HG03103 (cell line): ENCODE measurements around the gene SLC38A1.

ENCODE experiments used
- ATAC-seq: cut with Tn5 transposase; IDR thresholded peaks from one replicate; pipeline ENCODE4 v1.9.1; 2021; ENCODE audit warnings: low read depth; ENCODE audit not compliant: unreplicated experiment

The SLC38A1 gene

GRCh38 chr12:46234000-46234399 lies 34.8 kb downstream of the SLC38A1 start:
- ATAC-seq: no peak

GRCh38 chr12:46233423-46233822 lies 35.4 kb downstream of the SLC38A1 start:
- no peak for ATAC-seq

- no peak for ATAC-seq
Measured at GRCh38 chr12:46230983-46231382, 37.9 kb downstream of the SLC38A1 start.

- no peak for ATAC-seq
Measured at GRCh38 chr12:46230306-46230705, 38.5 kb downstream of the SLC38A1 start.

- ATAC-seq: no peak
Measured at GRCh38 chr12:46227616-46228015, 41.2 kb downstream of the SLC38A1 start.

DNA sequence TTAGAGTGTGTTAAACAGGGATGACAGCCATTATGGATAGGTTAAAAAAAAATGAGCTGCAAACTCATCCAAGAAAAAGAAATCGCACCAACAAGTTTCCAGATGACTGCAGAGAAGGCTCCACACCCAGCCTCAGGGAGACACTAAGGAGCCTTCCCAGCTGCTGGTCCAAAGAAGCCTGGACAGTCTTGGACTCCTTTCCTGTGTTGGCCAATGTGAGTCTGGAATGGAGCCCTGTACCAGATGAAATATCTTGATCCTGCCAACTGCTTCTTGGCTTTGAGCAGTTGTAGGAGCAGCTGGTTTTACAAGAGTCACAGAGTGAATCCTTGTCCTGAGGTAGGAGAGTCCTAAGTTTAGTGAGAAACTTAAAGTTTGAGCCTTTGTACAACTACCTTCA lies 44.5 kb downstream of the SLC38A1 start:
- no peak for ATAC-seq

GRCh38 chr12:46223047-46223446 lies 45.8 kb downstream of the SLC38A1 start:
- ATAC-seq: no peak

GRCh38 chr12:46222636-46223035 lies 46.2 kb downstream of the SLC38A1 start:
- ATAC-seq: no peak

- ATAC-seq: no peak
Measured at GRCh38 chr12:46221255-46222128, 47.4 kb downstream of the SLC38A1 start.

- no peak for ATAC-seq
Measured at GRCh38 chr12:46219877-46220655, 48.8 kb downstream of the SLC38A1 start.

DNA sequence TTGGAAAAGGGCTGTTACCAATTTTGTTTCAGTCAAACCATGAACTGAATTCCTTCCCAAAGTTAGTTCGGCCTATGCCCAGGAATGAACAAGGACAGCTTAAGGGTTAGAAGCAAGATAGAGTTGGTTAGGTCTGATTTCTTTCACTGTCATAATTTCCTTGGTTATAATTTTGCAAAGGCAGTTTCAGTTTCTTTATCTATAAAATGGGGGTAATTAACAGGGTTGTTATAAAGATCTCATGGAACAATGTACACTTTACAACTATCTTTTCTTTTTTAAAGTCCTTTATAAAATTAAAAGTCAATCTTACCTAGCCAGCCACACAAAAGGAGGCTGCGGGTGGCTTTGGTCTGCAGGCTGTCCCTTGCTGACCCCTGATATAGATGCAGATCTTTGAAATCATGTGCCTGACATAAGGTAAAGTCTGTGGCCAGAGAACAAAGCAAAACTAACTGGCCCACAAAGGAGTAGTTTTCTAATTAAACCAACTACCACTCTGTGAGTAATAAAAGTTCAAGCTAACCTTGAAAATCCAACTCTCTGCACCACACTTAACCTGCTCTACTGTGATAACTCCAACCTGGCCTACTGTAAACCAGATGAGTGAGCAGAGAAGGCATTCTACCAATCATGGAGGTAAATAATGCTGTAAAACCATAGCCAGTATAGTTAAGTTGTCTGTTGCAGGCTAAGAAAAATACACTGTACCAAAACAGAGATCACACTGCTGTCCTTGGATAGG lies 49.5 kb downstream of the SLC38A1 start:
- no peak for ATAC-seq

DNA sequence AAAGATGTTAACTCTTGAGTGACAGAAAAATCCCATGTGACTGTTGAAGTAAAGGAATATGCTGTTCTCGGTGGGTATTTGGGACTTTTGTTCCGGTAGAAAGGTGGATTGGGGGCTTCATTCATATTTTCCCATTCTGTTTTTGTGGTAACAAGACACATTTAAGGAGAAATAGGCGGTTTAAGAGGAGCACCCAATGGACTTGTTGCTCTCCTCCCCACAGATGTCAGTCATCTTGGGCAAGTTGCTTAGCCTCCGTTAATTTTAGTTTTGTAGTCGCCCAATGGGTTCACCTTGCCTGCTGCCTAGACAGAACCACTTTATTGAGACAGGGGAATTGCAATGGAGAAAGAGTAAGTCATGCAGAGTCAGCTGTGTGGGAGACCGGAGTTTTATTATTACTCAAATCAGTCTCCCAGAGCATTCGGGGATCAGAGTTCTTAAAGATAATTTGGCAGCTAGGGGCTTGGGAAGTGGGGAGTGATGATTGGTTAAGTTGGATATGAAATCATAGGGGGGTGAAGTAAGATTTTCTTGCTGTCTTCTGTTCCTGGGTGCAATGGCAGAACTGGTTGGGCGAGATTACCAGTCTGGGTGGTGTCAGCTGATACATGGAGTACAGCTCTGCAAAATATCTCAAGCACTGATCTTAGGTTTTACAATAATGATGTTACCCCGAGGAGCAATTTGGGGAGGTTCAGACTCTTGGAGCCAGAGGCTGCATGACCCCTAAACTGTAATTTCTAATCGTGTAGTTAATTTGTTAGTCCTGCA lies 50.3 kb downstream of the SLC38A1 start:
- no peak for ATAC-seq

- peak; percentile 50 for ATAC-seq
Measured at GRCh38 chr12:46217541-46218321, 51.1 kb downstream of the SLC38A1 start.

DNA sequence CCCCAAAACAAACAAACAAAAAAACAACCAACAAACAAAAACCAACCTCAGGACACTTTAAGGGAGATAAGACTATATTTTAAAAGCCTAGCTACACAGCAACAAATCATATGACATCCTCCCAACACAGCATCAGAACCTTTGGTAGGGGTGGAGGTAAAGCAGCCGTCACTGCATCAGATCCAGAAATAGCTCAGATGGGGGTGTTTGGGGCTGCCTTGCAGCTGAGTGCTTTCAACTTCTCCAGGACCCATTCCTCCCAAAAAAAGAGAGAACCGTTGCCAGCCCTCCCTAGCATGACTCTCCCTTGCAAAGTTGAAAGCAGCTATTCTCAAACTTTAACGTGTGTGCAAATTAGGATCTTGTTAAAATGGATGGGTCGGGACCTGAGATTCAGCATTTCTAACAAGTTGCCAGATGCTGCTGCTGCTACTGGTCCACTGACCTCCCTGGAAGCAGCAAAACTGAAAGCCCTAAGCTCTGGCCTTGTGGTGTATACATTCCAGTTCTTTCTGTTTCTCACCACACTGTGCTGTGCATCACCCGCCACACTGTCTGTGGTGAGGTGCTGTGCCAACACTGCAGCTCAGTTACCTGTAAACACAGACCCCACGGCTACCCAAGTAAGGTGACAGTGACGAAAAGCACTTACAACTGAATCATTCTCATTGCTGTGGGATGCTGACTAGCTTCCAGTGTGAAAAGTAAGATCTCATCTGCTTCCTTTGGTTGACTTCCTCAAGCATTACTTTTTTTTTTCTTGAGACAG lies 54.0 kb downstream of the SLC38A1 start:
- peak; percentile 53 for ATAC-seq

GRCh38 chr12:46212108-46212982 lies 56.5 kb downstream of the SLC38A1 start:
- no peak for ATAC-seq

DNA sequence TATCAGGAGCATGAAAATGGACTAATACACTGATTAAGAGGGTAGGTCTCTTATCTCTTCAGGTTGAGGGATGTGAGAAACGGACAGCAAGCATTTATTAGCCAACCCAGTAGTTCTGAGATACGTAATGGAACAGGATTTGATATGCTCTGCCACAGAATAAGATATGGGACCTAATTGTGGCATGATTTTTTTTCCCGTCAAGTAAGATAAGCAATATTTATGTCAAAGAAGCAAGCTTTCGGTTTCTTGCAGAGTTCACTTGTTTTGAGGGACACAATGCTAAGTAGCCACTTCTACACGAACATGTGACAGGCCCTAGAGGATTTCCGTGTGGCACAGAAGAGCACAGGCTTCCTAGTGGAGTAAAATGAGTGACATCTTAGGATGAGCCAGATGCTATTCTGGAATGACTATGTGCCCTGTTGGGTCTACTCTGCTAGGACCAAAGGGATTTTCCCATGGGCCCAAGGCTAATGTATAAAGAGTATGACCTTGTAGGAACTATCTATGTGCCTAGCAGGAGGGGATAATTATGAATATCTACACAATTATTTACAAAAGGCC lies 57.9 kb downstream of the SLC38A1 start:
- no peak for ATAC-seq
